ENCODE measurements around the gene KRT7.
"Not testable (repeated sequence)": the region's sequence is repeated elsewhere in the genome, so short reads cannot be mapped to it uniquely, and the experiment has no call there.

Gene KRT7

GRCh38 chr12:52257074-52257551, 24.1 kb downstream of the KRT7 start:
- DNase-seq (ENCODE audit: low read depth), result no peak
- no peak for TF ChIP-seq CTCF (conservative IDR thresholded peaks at IDR 0.05; ENCODE audit: low read length)
- H3K4me3 ChIP-seq (ENCODE audit: low read length), result no peak overlapping the region

- DNase-seq (ENCODE audit: low read depth); H3K4me3 ChIP-seq (ENCODE audit: low read length): not testable (repeated sequence)
These were observed 24.9 kb downstream of the KRT7 start for GRCh38 chr12:52257922-52258321.

- peak; percentile 26 for DNase-seq (ENCODE audit: low read depth)
- TF ChIP-seq CTCF (conservative IDR thresholded peaks at IDR 0.05; ENCODE audit: low read length), result no peak
- no peak overlapping the region for H3K4me3 ChIP-seq (ENCODE audit: low read length)
These were observed 25.4 kb downstream of the KRT7 start for GRCh38 chr12:52258335-52258901.

GRCh38 chr12:52259657-52260243, 26.7 kb downstream of the KRT7 start:
- no peak for DNase-seq (ENCODE audit: low read depth)
- TF ChIP-seq CTCF (conservative IDR thresholded peaks at IDR 0.05; ENCODE audit: low read length), result no peak
- no peak overlapping the region for H3K4me3 ChIP-seq (ENCODE audit: low read length)

GRCh38 chr12:52260361-52261207, 27.5 kb downstream of the KRT7 start:
- DNase-seq (ENCODE audit: low read depth), result no peak
- TF ChIP-seq CTCF (conservative IDR thresholded peaks at IDR 0.05; ENCODE audit: low read length), result no peak
- no peak overlapping the region for H3K4me3 ChIP-seq (ENCODE audit: low read length)

GRCh38 chr12:52261208-52261484, 28.1 kb downstream of the KRT7 start:
- no peak for TF ChIP-seq CTCF (conservative IDR thresholded peaks at IDR 0.05; ENCODE audit: low read length)
- no peak overlapping the region for H3K4me3 ChIP-seq (ENCODE audit: low read length)
- no peak for DNase-seq (ENCODE audit: low read depth)

GRCh38 chr12:52262286-52262685, 29.2 kb downstream of the KRT7 start:
- no peak overlapping the region for H3K4me3 ChIP-seq (ENCODE audit: low read length)
- DNase-seq (ENCODE audit: low read depth), result no peak
- TF ChIP-seq CTCF (conservative IDR thresholded peaks at IDR 0.05; ENCODE audit: low read length), result no peak
